Measurements from ENCODE around the gene TBKBP1. TPM values are rescaled to one million over a fixed set of nuclear protein-coding genes. Genes with fewer than 3 reads are reported as not detected.
A peak's percentile ranks its signal among the peaks of the same experiment; 100 is the strongest.

TBKBP1 gene
- total RNA-seq, 4 donors from 2014 or later, result 1.8 to 6.4 (median 4.4) TPM

DNA sequence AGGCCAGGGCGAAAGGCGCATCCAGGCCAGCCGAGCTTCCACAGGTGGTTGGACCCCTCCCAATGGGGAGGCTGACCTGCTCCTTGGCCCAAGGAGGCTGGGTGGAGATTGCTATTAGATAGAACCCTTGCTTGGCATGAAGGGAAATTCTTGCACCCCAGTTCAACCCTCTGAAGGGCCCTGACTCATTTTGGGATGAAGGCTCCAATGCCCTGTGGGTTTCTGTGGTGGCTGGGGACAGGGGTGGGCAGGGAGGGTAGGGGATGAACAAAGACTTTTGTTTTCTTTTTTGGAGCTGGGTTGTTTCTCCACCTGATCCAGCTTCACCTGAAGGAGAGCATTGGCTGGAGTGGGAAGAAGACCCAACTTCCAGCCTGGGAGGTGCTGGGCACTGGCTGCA lies 22.4 kb downstream of the TBKBP1 start:
- Histone ChIP-seq H3K27ac (no peak overlapping the region), H3K4me1 (peaks cover 0 to 10% (median 3%) of the 10 kb centered on the region in 4 donors), H3K27me3 (peaks cover 45% of the 10 kb centered on the region), H3K9me3 (no peaks in the 10 kb centered on the region), H3K4me3 (no peak overlapping the region), H3K36me3 (no peaks in the 10 kb centered on the region)
- in situ Hi-C loops (cut with MboI; ENCODE audit: low pct_ligation_motif_present in 1 of 4, low pct_unique_long_range_greater_than_20kb in 1 of 4, low sequenced_read_pairs in 3 of 4) (no loop called here), intact Hi-C loops (cut with DNase I; ENCODE audit: low total_unique reads) (no loop called here)
- TF ChIP-seq EP300 (IDR thresholded peaks at IDR 0.05; ENCODE audit: low read depth) (no peak), POLR2A (IDR thresholded peaks at IDR 0.05) (no peak), POLR2AphosphoS5 (IDR thresholded peaks at IDR 0.05) (no peak)
- TF ChIP-seq, protein P1, sequence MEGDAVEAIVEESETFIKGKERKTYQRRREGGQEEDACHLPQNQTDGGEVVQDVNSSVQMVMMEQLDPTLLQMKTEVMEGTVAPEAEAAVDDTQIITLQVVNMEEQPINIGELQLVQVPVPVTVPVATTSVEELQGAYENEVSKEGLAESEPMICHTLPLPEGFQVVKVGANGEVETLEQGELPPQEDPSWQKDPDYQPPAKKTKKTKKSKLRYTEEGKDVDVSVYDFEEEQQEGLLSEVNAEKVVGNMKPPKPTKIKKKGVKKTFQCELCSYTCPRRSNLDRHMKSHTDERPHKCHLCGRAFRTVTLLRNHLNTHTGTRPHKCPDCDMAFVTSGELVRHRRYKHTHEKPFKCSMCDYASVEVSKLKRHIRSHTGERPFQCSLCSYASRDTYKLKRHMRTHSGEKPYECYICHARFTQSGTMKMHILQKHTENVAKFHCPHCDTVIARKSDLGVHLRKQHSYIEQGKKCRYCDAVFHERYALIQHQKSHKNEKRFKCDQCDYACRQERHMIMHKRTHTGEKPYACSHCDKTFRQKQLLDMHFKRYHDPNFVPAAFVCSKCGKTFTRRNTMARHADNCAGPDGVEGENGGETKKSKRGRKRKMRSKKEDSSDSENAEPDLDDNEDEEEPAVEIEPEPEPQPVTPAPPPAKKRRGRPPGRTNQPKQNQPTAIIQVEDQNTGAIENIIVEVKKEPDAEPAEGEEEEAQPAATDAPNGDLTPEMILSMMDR (IDR thresholded peaks at IDR 0.05), result no peak
- DNase-seq, result no peak
- 75% methylated on average over 3 of the region's 3 CpGs; no CpG with 5 or more reads in 1 of the 2 donors for WGBS, 2 donors (ENCODE audit: low coverage in 1 of 2)

DNA sequence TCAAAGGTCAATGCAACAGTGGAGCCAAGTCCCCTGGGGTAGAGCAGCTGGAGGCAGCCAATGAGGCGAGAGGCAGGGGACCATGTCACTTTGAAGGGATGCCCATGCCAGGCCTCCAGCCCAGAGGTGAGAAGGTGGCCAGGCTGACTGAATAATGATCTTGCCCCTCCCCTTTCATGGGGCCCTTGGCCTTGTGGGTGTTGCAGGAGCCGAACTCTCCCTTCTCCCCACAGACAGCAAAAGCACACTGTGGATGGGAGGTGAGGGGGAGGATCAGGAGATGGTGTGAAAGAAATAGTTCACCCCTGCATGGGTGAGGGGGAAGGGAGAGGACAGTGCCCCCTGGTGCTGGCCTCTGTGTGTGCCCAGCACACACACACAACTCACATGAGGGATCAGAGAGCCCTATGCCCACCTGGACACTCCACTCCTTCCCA lies 23.3 kb downstream of the TBKBP1 start:
- no peaks in the 10 kb centered on the region for H3K9me3 ChIP-seq
- no peak overlapping the region for H3K4me3 ChIP-seq
- TF ChIP-seq POLR2AphosphoS5 (IDR thresholded peaks at IDR 0.05), result no peak
- TF ChIP-seq, protein P1 (IDR thresholded peaks at IDR 0.05), result peak in 2 of 5 experiments; percentile 6 to 13
- H3K36me3 ChIP-seq, result no peaks in the 10 kb centered on the region
- intact Hi-C loops (cut with DNase I; ENCODE audit: low total_unique reads), result no loop called here
- no peak for DNase-seq
- in situ Hi-C loops (cut with MboI; ENCODE audit: low pct_ligation_motif_present in 1 of 4, low pct_unique_long_range_greater_than_20kb in 1 of 4, low sequenced_read_pairs in 3 of 4), result no loop called here
- WGBS, 2 donors (ENCODE audit: low coverage in 1 of 2), result 60% methylated on average over 2 of the region's 2 CpGs; no CpG with 5 or more reads in 1 of the 2 donors
- peaks cover 54% of the 10 kb centered on the region for H3K27me3 ChIP-seq
- H3K4me1 ChIP-seq, result peaks cover 0 to 11% (median 6%) of the 10 kb centered on the region in 4 donors
- H3K27ac ChIP-seq, result no peak overlapping the region

DNA sequence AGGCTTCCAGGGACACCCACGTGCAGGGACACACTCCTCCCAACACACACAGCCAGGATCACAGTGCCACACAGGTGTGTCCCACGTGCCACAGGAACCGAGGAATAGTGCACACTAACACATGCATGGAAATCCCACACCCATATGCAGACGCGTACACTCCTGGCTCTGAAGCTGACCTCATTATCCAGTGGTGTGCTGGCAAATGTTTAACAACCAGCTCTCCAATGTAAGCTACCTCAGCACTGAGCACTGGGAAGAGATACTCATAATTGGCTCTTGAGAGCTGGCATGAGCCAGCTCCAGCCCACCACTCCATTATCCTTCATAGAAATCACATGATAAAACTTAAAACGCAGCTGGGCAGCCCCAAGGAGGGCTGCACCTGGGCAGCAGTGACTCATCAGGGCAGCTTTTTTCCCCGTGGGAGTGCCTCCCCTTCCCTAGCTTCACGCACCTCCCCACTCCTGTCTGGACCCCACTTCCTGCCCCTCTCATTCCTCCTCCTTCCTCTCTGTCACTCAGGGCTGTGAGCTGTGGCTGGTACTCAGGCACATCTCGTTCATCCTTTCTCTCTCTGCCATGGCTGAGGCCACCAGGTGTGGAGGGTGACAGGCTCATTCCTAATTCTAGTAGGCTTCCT lies 24.1 kb downstream of the TBKBP1 start:
- intact Hi-C loops (cut with DNase I; ENCODE audit: low total_unique reads), result no loop called here
- WGBS, 2 donors (ENCODE audit: low coverage in 1 of 2), result 0 to 24% methylated on average over 3 to 9 of the region's 9 CpGs
- H3K36me3 ChIP-seq, result no peaks in the 10 kb centered on the region

GRCh38 chr17:47718634-47719405 lies 24.9 kb downstream of the TBKBP1 start:
- 56 to 71% methylated on average over 3 to 8 of the region's 8 CpGs for WGBS, 2 donors (ENCODE audit: low coverage in 1 of 2)
- no peak overlapping the region for H3K4me3 ChIP-seq
- in situ Hi-C loops (cut with MboI; ENCODE audit: low pct_ligation_motif_present in 1 of 4, low pct_unique_long_range_greater_than_20kb in 1 of 4, low sequenced_read_pairs in 3 of 4), result no loop called here
- H3K4me1 ChIP-seq, result peaks cover 0 to 11% (median 6%) of the 10 kb centered on the region in 4 donors
- no peak for TF ChIP-seq EP300 (IDR thresholded peaks at IDR 0.05; ENCODE audit: low read depth)
- TF ChIP-seq, protein P1 (IDR thresholded peaks at IDR 0.05), result no peak
- TF ChIP-seq POLR2AphosphoS5 (IDR thresholded peaks at IDR 0.05), result no peak
- TF ChIP-seq POLR2A (IDR thresholded peaks at IDR 0.05), result no peak
- no peaks in the 10 kb centered on the region for H3K9me3 ChIP-seq
- H3K36me3 ChIP-seq, result no peaks in the 10 kb centered on the region
- H3K27ac ChIP-seq, result no peak overlapping the region
- no peak for DNase-seq
- H3K27me3 ChIP-seq, result peaks cover 53% of the 10 kb centered on the region
- intact Hi-C loops (cut with DNase I; ENCODE audit: low total_unique reads), result no loop called here

More for the DNA sequence above, 24.1 kb downstream of the TBKBP1 start:
- Histone ChIP-seq H3K4me1 (peaks cover 0 to 11% (median 6%) of the 10 kb centered on the region in 4 donors), H3K4me3 (no peak overlapping the region), H3K27me3 (peaks cover 56% of the 10 kb centered on the region), H3K9me3 (no peaks in the 10 kb centered on the region), H3K27ac (no peak overlapping the region)
- TF ChIP-seq, protein P1 (IDR thresholded peaks at IDR 0.05), result no peak
- TF ChIP-seq EP300 (IDR thresholded peaks at IDR 0.05; ENCODE audit: low read depth), result no peak
- no peak for TF ChIP-seq POLR2A (IDR thresholded peaks at IDR 0.05)
- in situ Hi-C loops (cut with MboI; ENCODE audit: low pct_ligation_motif_present in 1 of 4, low pct_unique_long_range_greater_than_20kb in 1 of 4, low sequenced_read_pairs in 3 of 4), result no loop called here
- DNase-seq, result no peak

Data from transverse colon (tissue), 4 donors.